Esophagus squamous epithelium (tissue), 5 donors: ENCODE results near the gene SLC12A7. TPM values are rescaled to one million over a fixed set of nuclear protein-coding genes. Genes with fewer than 3 reads are reported as not detected.

Experiments used
- DNase-seq: peaks from one replicate; lab custom pipeline; 2025; lab: John Stamatoyannopoulos, UW
- H3K27ac ChIP-seq, 4 donors: fragments of 200-600 bp; sonication (generic); one replicate each; pipeline ENCODE4 v1.5.1; 2016 to 2019; ENCODE audit warnings: mild to moderate bottlenecking in 1 of 4
- H3K27me3 ChIP-seq, 4 donors: fragments of 200-600 bp; sonication (generic); 1 replicate in 3 of 4; 2 replicates in 1 of 4; pipeline versions ENCODE4 v1.5.1 to v1.6.0; 2017 to 2021; ENCODE audit warnings: antibody characterized with exemption in 1 of 4
- H3K36me3 ChIP-seq, 3 donors: fragments of 200-600 bp; sonication (generic); one replicate each; pipeline ENCODE4 v1.5.1; 2016 to 2019
- H3K4me1 ChIP-seq, 3 donors: fragments of 200-600 bp; sonication (generic); one replicate each; pipeline ENCODE4 v1.5.1; 2017 to 2019
- H3K4me3 ChIP-seq, 4 donors: fragments of 200-600 bp; sonication (generic); 1 replicate in 3 of 4; 2 replicates in 1 of 4; pipeline ENCODE4 v1.5.1; 2016 to 2019; ENCODE audit warnings: mild to moderate bottlenecking in 2 of 4, moderate library complexity in 1 of 4
- H3K9me3 ChIP-seq, 3 donors: fragments of 200-600 bp; sonication (generic); one replicate each; pipeline ENCODE4 v1.5.1; 2016 to 2019
- POLR2A ChIP-seq, 4 donors: fragments of 450-650 bp; IDR thresholded peaks; one replicate each; pipeline ENCODE4 v1.6.1; 2017; ENCODE audit warnings: antibody characterized with exemption in 4 of 4, mild to moderate bottlenecking in 4 of 4, moderate library complexity in 3 of 4
- WGBS, 2 donors: methylation state at CpG; one replicate each; pipeline ENCODE4 v1.1.5; 2018; 5-methylcytosine and 5-hydroxymethylcytosine counted together
- intact Hi-C: fragments of 100-400 bp; cut with DNase I; formaldehyde crosslinking; loops from one replicate; pipeline ENCODE4 v1.15.0; 2022
- total RNA-seq, 4 donors: library from RNA; depleted of rRNA; stranded (reverse); fragments of >200 nt; gene quantifications; one replicate each; pipeline ENCODE4 v1.1.0, GENCODE V29; 2016
- TF ChIP-seq, protein P1 (sequence below), 6 experiments: fragments of 450-650 bp in 4 of 6; fragments of 200-600 bp in 2 of 6; sonication (generic) in 2 of 6; IDR thresholded peaks; one replicate each; pipeline ENCODE4 v1.5.1; 2016 to 2019; ENCODE audit warnings: antibody characterized with exemption in 6 of 6, mild to moderate bottlenecking in 4 of 6, moderate library complexity in 4 of 6
- donor health status: DM: yes; HTN: yes; CAD: no.

SLC12A7 gene
- total RNA-seq, 4 donors from 2014 or later: 4.5 to 13.4 (median 6.6) TPM

DNA sequence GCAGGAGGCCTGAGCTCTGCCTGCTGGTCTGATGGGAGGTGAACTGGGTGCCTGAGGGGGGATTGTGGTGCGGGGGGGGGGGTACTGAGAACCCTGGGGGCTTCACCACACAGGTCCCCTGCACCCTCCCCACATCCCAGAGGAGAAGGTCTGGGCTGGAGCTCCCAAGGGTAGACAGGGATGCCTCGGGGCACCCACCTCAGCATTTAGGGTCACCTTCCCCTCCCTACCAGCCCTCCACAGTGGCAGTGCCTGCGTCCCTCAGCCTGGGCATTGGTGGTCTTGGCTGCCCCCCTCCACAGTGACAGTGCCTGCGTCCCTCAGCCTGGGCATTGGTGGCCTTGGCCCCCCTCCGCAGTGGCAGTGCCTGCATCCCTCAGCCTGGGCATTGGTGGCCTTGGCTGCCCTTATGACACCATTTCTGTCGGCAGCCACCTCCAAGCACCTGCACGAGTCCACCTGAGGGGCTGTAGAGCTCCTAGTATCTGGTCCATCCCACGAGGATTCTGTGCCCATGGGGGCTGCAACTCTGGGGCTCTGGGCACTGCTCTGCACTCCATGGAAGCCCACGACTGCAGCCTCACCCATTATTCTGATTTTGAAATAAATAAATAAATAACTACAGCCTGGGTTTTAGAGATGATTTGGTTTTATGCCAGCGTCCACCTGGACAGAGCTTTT, 81.8 kb downstream of the SLC12A7 start:
- TF ChIP-seq POLR2A (IDR thresholded peaks at IDR 0.05): no peak
- TF ChIP-seq, protein P1, sequence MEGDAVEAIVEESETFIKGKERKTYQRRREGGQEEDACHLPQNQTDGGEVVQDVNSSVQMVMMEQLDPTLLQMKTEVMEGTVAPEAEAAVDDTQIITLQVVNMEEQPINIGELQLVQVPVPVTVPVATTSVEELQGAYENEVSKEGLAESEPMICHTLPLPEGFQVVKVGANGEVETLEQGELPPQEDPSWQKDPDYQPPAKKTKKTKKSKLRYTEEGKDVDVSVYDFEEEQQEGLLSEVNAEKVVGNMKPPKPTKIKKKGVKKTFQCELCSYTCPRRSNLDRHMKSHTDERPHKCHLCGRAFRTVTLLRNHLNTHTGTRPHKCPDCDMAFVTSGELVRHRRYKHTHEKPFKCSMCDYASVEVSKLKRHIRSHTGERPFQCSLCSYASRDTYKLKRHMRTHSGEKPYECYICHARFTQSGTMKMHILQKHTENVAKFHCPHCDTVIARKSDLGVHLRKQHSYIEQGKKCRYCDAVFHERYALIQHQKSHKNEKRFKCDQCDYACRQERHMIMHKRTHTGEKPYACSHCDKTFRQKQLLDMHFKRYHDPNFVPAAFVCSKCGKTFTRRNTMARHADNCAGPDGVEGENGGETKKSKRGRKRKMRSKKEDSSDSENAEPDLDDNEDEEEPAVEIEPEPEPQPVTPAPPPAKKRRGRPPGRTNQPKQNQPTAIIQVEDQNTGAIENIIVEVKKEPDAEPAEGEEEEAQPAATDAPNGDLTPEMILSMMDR (IDR thresholded peaks at IDR 0.05): no peak
- Histone ChIP-seq H3K4me3 (no peak overlapping the region), H3K27me3 (peaks cover 0 to 59% (median 0%) of the 10 kb centered on the region in 4 donors), H3K4me1 (no peaks in the 10 kb centered on the region), H3K36me3 (no peaks in the 10 kb centered on the region), H3K27ac (no peak overlapping the region), H3K9me3 (no peaks in the 10 kb centered on the region)
- WGBS, 2 donors: 81% methylated on average over 4 of the region's 10 CpGs; no CpG with 5 or more reads in 1 of the 2 donors
- no peak for DNase-seq
- intact Hi-C loops: no loop called here

DNA sequence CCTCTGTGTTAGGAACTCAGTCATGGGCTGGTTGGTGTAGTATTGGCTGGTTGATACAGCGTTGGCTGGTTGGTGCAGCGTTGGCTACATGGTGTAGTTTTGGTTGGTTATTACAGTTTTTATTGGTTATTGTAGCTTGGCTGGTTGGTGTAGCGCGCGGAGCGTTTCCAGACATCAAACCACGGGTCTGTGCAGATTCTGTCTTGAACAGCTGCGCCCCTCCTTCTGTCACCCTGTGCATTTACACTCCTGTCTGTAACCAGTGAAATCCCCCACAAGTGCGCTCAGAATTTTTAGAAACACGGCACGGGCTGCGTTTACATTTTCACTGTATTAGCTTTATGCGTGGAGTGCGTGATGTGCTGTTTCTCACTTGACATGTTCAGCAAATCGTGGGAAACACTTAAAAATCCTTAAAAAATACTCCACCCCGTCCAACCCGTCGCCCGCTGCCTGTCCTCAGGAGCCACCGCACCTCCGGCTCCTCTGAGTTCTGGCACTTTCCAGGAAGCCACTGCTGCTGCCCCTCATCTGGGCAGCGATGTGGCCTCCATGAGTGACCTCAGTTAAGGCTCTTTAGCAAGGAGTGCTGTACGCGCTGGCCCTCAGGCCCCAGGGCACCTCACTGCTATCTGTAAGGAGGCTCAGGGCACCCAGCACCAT, 82.5 kb downstream of the SLC12A7 start:
- Histone ChIP-seq H3K36me3 (no peaks in the 10 kb centered on the region), H3K27me3 (peaks cover 0 to 59% (median 0%) of the 10 kb centered on the region in 4 donors), H3K27ac (no peak overlapping the region), H3K4me1 (no peaks in the 10 kb centered on the region), H3K4me3 (no peak overlapping the region), H3K9me3 (no peaks in the 10 kb centered on the region)
- intact Hi-C loops: no loop called here
- 83 to 87% methylated on average over 14 to 21 of the region's 24 CpGs for WGBS, 2 donors
- no peak for DNase-seq
- TF ChIP-seq, protein P1 (IDR thresholded peaks at IDR 0.05): no peak
- no peak for TF ChIP-seq POLR2A (IDR thresholded peaks at IDR 0.05)

DNA sequence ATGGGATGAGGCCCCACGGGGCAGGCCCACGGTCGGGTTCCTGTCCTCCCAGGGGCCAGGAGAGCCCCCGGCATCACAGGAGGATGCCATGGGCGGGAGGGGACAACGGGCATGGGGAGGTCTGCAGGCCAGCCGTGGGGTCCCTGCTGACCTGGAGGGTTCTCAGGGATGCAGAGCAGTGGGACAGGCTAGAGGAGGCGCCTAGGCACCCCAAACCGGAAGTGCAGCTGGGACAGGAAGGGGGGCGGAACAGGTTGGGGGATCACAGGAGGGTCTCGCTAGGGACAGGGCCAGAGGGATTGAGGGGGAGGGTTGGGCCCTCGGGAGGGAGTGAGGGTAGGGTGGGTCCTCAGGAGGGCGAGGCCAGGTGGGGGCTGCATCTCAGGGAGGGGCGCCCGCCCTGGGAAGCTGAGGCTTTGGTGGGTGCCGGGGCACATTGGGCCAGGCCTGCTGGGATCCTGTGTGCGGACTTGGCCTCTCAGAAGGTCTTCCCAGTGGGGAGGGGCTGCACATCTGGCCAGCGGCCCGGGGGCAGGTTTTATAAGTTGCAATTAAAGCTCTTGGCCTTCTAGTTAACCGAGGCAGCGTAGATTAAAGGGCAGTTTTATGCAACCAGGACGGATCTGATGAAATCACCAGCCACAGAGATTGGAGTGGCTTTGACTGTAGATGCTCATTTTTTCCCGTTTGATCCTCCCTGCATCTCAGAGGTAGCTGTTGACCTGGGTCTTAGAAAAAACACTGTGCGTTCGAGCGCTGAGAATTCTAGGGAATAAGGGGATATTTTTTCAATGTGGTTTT, 83.2 kb downstream of the SLC12A7 start:
- Histone ChIP-seq H3K4me3 (no peak overlapping the region), H3K4me1 (no peaks in the 10 kb centered on the region), H3K36me3 (no peaks in the 10 kb centered on the region), H3K27ac (no peak overlapping the region), H3K27me3 (peaks cover 0 to 58% (median 0%) of the 10 kb centered on the region in 4 donors), H3K9me3 (no peaks in the 10 kb centered on the region)
- TF ChIP-seq, protein P1 (IDR thresholded peaks at IDR 0.05): no peak
- 66 to 73% methylated on average over 8 to 17 of the region's 26 CpGs for WGBS, 2 donors
- intact Hi-C loops: no loop called here
- DNase-seq: no peak

DNA sequence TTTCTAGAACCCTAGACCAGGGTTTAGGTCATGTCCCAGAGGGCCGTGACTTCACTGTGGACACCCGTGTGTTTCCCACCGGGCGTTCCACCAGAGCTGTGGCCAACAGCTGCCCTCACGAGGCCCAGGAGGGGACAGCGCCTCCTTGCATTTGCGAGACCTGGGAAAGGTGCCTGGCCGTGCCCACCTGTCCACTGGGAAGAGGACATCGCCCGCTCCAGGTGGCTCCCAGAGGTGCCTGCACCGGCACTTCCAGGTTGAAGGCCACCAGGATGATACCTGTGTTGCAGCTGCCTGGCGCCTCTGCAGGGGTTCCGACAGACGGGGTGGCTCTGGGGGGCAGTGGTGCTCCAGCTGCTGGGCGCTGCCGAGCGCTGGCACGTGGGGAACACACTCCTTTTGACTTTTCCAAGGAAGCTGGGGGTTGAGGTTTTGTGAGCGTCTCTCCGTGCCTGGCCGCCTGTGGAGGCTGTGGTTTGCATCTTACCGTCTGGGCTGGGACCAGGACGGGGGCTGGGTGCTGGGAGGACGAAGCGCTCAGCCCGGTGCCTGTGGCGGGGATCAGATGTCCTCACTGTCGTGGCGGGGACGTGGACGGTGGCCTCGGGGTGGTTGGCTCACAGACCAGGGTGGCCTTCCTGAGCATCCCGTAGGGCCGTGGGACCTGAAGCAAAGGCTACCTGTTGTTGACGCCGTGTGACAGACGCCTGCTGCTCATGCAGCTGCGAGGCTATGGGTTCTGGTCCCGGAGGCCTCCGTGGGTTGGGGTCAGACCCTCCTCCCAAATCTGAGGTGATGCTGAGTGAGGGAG, 84.0 kb downstream of the SLC12A7 start:
- DNase-seq: no peak
- H3K4me3 ChIP-seq: no peak overlapping the region
- peaks cover 0 to 51% (median 0%) of the 10 kb centered on the region in 4 donors for H3K27me3 ChIP-seq
- WGBS, 2 donors: 73 to 100% methylated on average over 2 to 4 of the region's 40 CpGs
- no peaks in the 10 kb centered on the region for H3K9me3 ChIP-seq
- no peaks in the 10 kb centered on the region for H3K4me1 ChIP-seq
- no peak for TF ChIP-seq POLR2A (IDR thresholded peaks at IDR 0.05)
- TF ChIP-seq, protein P1 (IDR thresholded peaks at IDR 0.05): no peak
- no peak overlapping the region for H3K27ac ChIP-seq
- intact Hi-C loops: no loop called here
- H3K36me3 ChIP-seq: no peaks in the 10 kb centered on the region
